Upper lobe of right lung (tissue), 1 donor: ENCODE data around the gene METAP1D. TPM values are rescaled to one million over a fixed set of nuclear protein-coding genes. Genes with fewer than 3 reads are reported as not detected.
"Not testable (repeated sequence)": the region's sequence is repeated elsewhere in the genome, so short reads cannot be mapped to it uniquely, and the experiment has no call there.

Source experiments
- ATAC-seq: fragments of 200-7000 bp; cut with Tn5 transposase; one replicate; pipeline ENCODE4 v1.9.1; 2020; ENCODE audit warnings: mild to moderate bottlenecking, moderate library complexity
- DNase-seq: peaks from one replicate; pipeline ENCODE4 v3.0.0-alpha.2; 2020
- H3K27ac ChIP-seq: fragments of 200-600 bp; one replicate; pipeline ENCODE4 v1.8.0; 2022
- H3K27me3 ChIP-seq: fragments of 200-600 bp; one replicate; pipeline ENCODE4 v1.8.0; 2022; ENCODE audit warnings: mild to moderate bottlenecking
- H3K36me3 ChIP-seq: fragments of 200-600 bp; one replicate; pipeline ENCODE4 v1.8.0; 2022
- H3K4me1 ChIP-seq: fragments of 200-600 bp; one replicate; pipeline ENCODE4 v1.8.0; 2022
- H3K4me3 ChIP-seq: fragments of 200-600 bp; one replicate; pipeline ENCODE4 v1.8.0; 2022; ENCODE audit warnings: mild to moderate bottlenecking
- H3K9me3 ChIP-seq: fragments of 200-600 bp; one replicate; pipeline ENCODE4 v1.8.0; 2022
- CTCF ChIP-seq: fragments of 200-600 bp; IDR thresholded peaks from one replicate; pipeline ENCODE4 v1.8.0; 2022; ENCODE audit warnings: antibody characterized with exemption
- intact Hi-C: fragments of 100-400 bp; cut with DNase I; formaldehyde crosslinking; loops from one replicate; pipeline ENCODE4 v1.11.0; 2022
- total RNA-seq: library from RNA; stranded (reverse); fragmentation: NEBNext Ultra II Directional; extraction: Animal tissue kit (Norgen Biotek cat#: 25700); gene quantifications from one replicate; pipeline ENCODE4 v1.2.1, GENCODE V29; 2021
- donor health status: DM: no; HTN: yes; CAD: no; lungs with severe emphysema.

The METAP1D gene
- total RNA-seq, 1 donor from 2014 or later: 4.1 TPM

- no peaks in the 10 kb centered on the region for H3K9me3 ChIP-seq
- no peaks in the 10 kb centered on the region for H3K27me3 ChIP-seq
- no peak overlapping the region for H3K4me3 ChIP-seq
- H3K36me3 ChIP-seq: peaks cover 31% of the 10 kb centered on the region
- no peaks in the 10 kb centered on the region for H3K4me1 ChIP-seq
- DNase-seq (no peak), ATAC-seq (no peak)
- TF ChIP-seq CTCF: no peak
- no peak overlapping the region for H3K27ac ChIP-seq
- intact Hi-C loops: no loop called here
Observed at GRCh38 chr2:171965661-171966060, 34.1 kb upstream of the METAP1D start.

GRCh38 chr2:171966235-171966634, 33.5 kb upstream of the METAP1D start:
- Histone ChIP-seq H3K27ac (no peak overlapping the region), H3K27me3 (no peaks in the 10 kb centered on the region), H3K4me1 (no peaks in the 10 kb centered on the region), H3K4me3 (no peak overlapping the region), H3K36me3 (peaks cover 31% of the 10 kb centered on the region), H3K9me3 (no peaks in the 10 kb centered on the region)
- intact Hi-C loops: no loop called here
- ATAC-seq (no peak), DNase-seq (no peak)
- TF ChIP-seq CTCF: no peak

- no peaks in the 10 kb centered on the region for H3K27me3 ChIP-seq
- ATAC-seq (no peak), DNase-seq (no peak)
- TF ChIP-seq CTCF: no peak
- no peak overlapping the region for H3K27ac ChIP-seq
- H3K36me3 ChIP-seq: peaks cover 31% of the 10 kb centered on the region
- no peaks in the 10 kb centered on the region for H3K9me3 ChIP-seq
- intact Hi-C loops: no loop called here
- H3K4me1 ChIP-seq: no peaks in the 10 kb centered on the region
- H3K4me3 ChIP-seq: no peak overlapping the region
Observed at GRCh38 chr2:171966688-171967087, 33.1 kb upstream of the METAP1D start.

GRCh38 chr2:171968509-171968908, 31.2 kb upstream of the METAP1D start:
- Histone ChIP-seq H3K4me3 (no peak overlapping the region), H3K27me3 (no peaks in the 10 kb centered on the region), H3K27ac (no peak overlapping the region), H3K36me3 (peaks cover 31% of the 10 kb centered on the region), H3K4me1 (no peaks in the 10 kb centered on the region), H3K9me3 (no peaks in the 10 kb centered on the region)
- DNase-seq (no peak), ATAC-seq (no peak)
- intact Hi-C loops: no loop called here
- no peak for TF ChIP-seq CTCF

GRCh38 chr2:171972329-171972982, 27.3 kb upstream of the METAP1D start:
- peaks cover 28% of the 10 kb centered on the region for H3K36me3 ChIP-seq
- H3K9me3 ChIP-seq: no peaks in the 10 kb centered on the region
- no peak for DNase-seq
- no peaks in the 10 kb centered on the region for H3K27me3 ChIP-seq
- no peak for TF ChIP-seq CTCF
- H3K4me3 ChIP-seq: no peak overlapping the region
- intact Hi-C loops: no loop called here
- no peak overlapping the region for H3K27ac ChIP-seq
- ATAC-seq: no peak
- no peaks in the 10 kb centered on the region for H3K4me1 ChIP-seq

- Histone ChIP-seq H3K9me3 (no peaks in the 10 kb centered on the region), H3K27ac (no peak overlapping the region), H3K36me3 (peaks cover 68% of the 10 kb centered on the region), H3K4me3 (no peak overlapping the region), H3K4me1 (no peaks in the 10 kb centered on the region), H3K27me3 (no peaks in the 10 kb centered on the region)
- no peak for ATAC-seq
- no peak for DNase-seq
- intact Hi-C loops: no loop called here
- no peak for TF ChIP-seq CTCF
Observed at GRCh38 chr2:171979103-171979502, 20.6 kb upstream of the METAP1D start.

- ATAC-seq, intact Hi-C loops, DNase-seq, H3K4me3 ChIP-seq, H3K4me1 ChIP-seq, H3K9me3 ChIP-seq, H3K27ac ChIP-seq, H3K27me3 ChIP-seq: not testable (repeated sequence)
- peaks cover 43% of the 10 kb centered on the region for H3K36me3 ChIP-seq
Observed at GRCh38 chr2:171983924-171984323, 15.8 kb upstream of the METAP1D start.
